ENCODE results near the gene C10orf143. TPM values are rescaled to one million over a fixed set of nuclear protein-coding genes. Genes with fewer than 3 reads are reported as not detected.

C10orf143 gene
- total RNA-seq, 1 experiment from 2014 or later, result 1.6 TPM

GRCh38 chr10:130054021-130054420, 56.6 kb downstream of the C10orf143 start (continued):
- no peak for TF ChIP-seq STAT6 (CRISPR knock-in tag; conservative IDR thresholded peaks at IDR 0.05; ENCODE audit: low read depth)
- TF ChIP-seq PREB (CRISPR knock-in tag; IDR thresholded peaks at IDR 0.05; ENCODE audit: borderline replicate concordance), result no peak
- no peak for TF ChIP-seq PRDM15 (CRISPR knock-in tag; IDR thresholded peaks at IDR 0.05)
- TF ChIP-seq IRF2 (CRISPR knock-in tag; IDR thresholded peaks at IDR 0.05; ENCODE audit: borderline replicate concordance, low read depth), result no peak
- TF ChIP-seq ZMAT4 (CRISPR knock-in tag; IDR thresholded peaks at IDR 0.05), result no peak
- no peak for TF ChIP-seq ZNF423 (CRISPR knock-in tag; IDR thresholded peaks at IDR 0.05)
- no peak for TF ChIP-seq ZNF281 (CRISPR knock-in tag; IDR thresholded peaks at IDR 0.05)
- no peak for TF ChIP-seq ERG (CRISPR knock-in tag; IDR thresholded peaks at IDR 0.05)
- TF ChIP-seq USF2 (CRISPR knock-in tag; IDR thresholded peaks at IDR 0.05), result no peak
- no peak for TF ChIP-seq ZNF416 (CRISPR knock-in tag; IDR thresholded peaks at IDR 0.05)
- no peak for TF ChIP-seq PRRX2 (CRISPR knock-in tag; IDR thresholded peaks at IDR 0.05)
- TF ChIP-seq ZNF532 (CRISPR knock-in tag; IDR thresholded peaks at IDR 0.05; ENCODE audit: borderline replicate concordance), result no peak

Data from WTC11 (cell line).